ENCODE measurements around the gene SLX4IP. TPM values are rescaled to one million over a fixed set of nuclear protein-coding genes. Genes with fewer than 3 reads are reported as not detected.

SLX4IP gene
- polyA plus RNA-seq, 4 donors, result 1.6 to 7.1 (median 2.5) TPM

- peaks cover 0 to 22% (median 0%) of the 10 kb centered on the region in 3 donors for H3K36me3 ChIP-seq (ENCODE audit: control insufficient read depth in 3 of 3, insufficient read depth in 2 of 3, low read depth in 1 of 3, low read length in 3 of 3)
Observed at GRCh38 chr20:10674684-10675449, 239.8 kb downstream of the SLX4IP start.

GRCh38 chr20:10675450-10675848, 240.3 kb downstream of the SLX4IP start:
- 86 to 92% (median 92%) methylated on average over 4 of the region's 4 CpGs for WGBS, 3 donors
- Histone ChIP-seq H3K9me3 (ENCODE audit: control insufficient read depth in 2 of 2, insufficient read depth in 1 of 2, low read depth in 1 of 2, low read length in 1 of 2) (peaks cover 0 to 2% of the 10 kb centered on the region in 2 donors), H3K27ac (ENCODE audit: low read depth in 1 of 3, low read length in 2 of 3) (peak overlapping the region; percentile 96 to 100 (median 98)), H3K36me3 (ENCODE audit: control insufficient read depth in 3 of 3, insufficient read depth in 2 of 3, low read depth in 1 of 3, low read length in 3 of 3) (peaks cover 0 to 19% (median 0%) of the 10 kb centered on the region in 3 donors), H3K4me1 (ENCODE audit: control insufficient read depth in 3 of 3, insufficient read depth in 2 of 3, low read depth in 1 of 3, low read length in 2 of 3) (peaks cover 0 to 14% (median 2%) of the 10 kb centered on the region in 3 donors), H3K4me3 (ENCODE audit: low read depth in 1 of 3, low read length in 3 of 3) (peak overlapping the region in 1 of 3 donors; percentile 79), H3K27me3 (ENCODE audit: control insufficient read depth in 3 of 3, insufficient read depth in 3 of 3, low read length in 3 of 3) (no peaks in the 10 kb centered on the region)
- DNase-seq, result no peak
- FAIRE-seq, result no peak

More at GRCh38 chr20:10674684-10675449, 239.8 kb downstream of the SLX4IP start:
- DNase-seq (peak; percentile 88 to 93), FAIRE-seq (no peak)
- Histone ChIP-seq H3K27ac (ENCODE audit: low read depth in 1 of 3, low read length in 2 of 3) (peak overlapping the region; percentile 96 to 100 (median 98)), H3K4me3 (ENCODE audit: low read depth in 1 of 3, low read length in 3 of 3) (peak overlapping the region; percentile 74 to 85 (median 79)), H3K4me1 (ENCODE audit: control insufficient read depth in 3 of 3, insufficient read depth in 2 of 3, low read depth in 1 of 3, low read length in 2 of 3) (peaks cover 0 to 17% (median 5%) of the 10 kb centered on the region in 3 donors), H3K9me3 (ENCODE audit: control insufficient read depth in 2 of 2, insufficient read depth in 1 of 2, low read depth in 1 of 2, low read length in 1 of 2) (no peaks in the 10 kb centered on the region), H3K27me3 (ENCODE audit: control insufficient read depth in 3 of 3, insufficient read depth in 3 of 3, low read length in 3 of 3) (no peaks in the 10 kb centered on the region)
- WGBS, 3 donors, result 0 to 3% (median 2%) methylated on average over 37 to 38 of the region's 38 CpGs

GRCh38 chr20:10676518-10676917, 241.4 kb downstream of the SLX4IP start:
- WGBS, 3 donors, result 66 to 77% (median 66%) methylated on average over 3 of the region's 3 CpGs
- Histone ChIP-seq H3K4me1 (ENCODE audit: control insufficient read depth in 3 of 3, insufficient read depth in 2 of 3, low read depth in 1 of 3, low read length in 2 of 3) (peaks cover 0 to 9% (median 0%) of the 10 kb centered on the region in 3 donors), H3K27ac (ENCODE audit: low read depth in 1 of 3, low read length in 2 of 3) (no peak overlapping the region), H3K27me3 (ENCODE audit: control insufficient read depth in 3 of 3, insufficient read depth in 3 of 3, low read length in 3 of 3) (no peaks in the 10 kb centered on the region), H3K4me3 (ENCODE audit: low read depth in 1 of 3, low read length in 3 of 3) (no peak overlapping the region), H3K36me3 (ENCODE audit: control insufficient read depth in 3 of 3, insufficient read depth in 2 of 3, low read depth in 1 of 3, low read length in 3 of 3) (peaks cover 0 to 11% (median 0%) of the 10 kb centered on the region in 3 donors), H3K9me3 (ENCODE audit: control insufficient read depth in 2 of 2, insufficient read depth in 1 of 2, low read depth in 1 of 2, low read length in 1 of 2) (peaks cover 0 to 5% of the 10 kb centered on the region in 2 donors)
- no peak for FAIRE-seq
- no peak for DNase-seq

Other genes with a start within 250 kb of the SLX4IP start
- gene SNAP25, start 216.5 kb upstream of the SLX4IP start, polyA plus RNA-seq, result 10 to 100 TPM in 1 of 4 donors, 1 to 10 TPM in 3; 2.0 to 10.7 (median 2.8) TPM
- gene MKKS, start 1.1 kb upstream of the SLX4IP start, polyA plus RNA-seq, result 10 to 100 TPM; 22.7 to 29.1 (median 24.6) TPM
- 10 to 100 TPM in 3 of 4 donors, 1 to 10 TPM in 1; 6.3 to 63.7 (median 15.7) TPM for gene JAG1, start 238.7 kb downstream of the SLX4IP start, polyA plus RNA-seq

Measured in small intestine (tissue), 7 donors.